KMS-11 (cell line): Measurements from ENCODE around the gene ZNF821.
"Not testable (repeated sequence)": the region's sequence is repeated elsewhere in the genome, so short reads cannot be mapped to it uniquely, and the experiment has no call there.

Source experiments
- H2AFZ ChIP-seq: fragments of 200-600 bp; sonication (generic); 2 replicates; pipeline ENCODE4 v1.6.1; 2016; ENCODE audit warnings: antibody characterized with exemption, mixed run types, low read depth
- H3K27ac ChIP-seq: fragments of 200-600 bp; sonication (generic); 2 replicates; pipeline ENCODE4 v1.6.1; 2016; ENCODE audit warnings: mild to moderate bottlenecking, mixed run types
- H3K27me3 ChIP-seq: fragments of 200-600 bp; sonication (generic); 2 replicates; pipeline ENCODE4 v1.6.1; 2017; ENCODE audit warnings: mild to moderate bottlenecking, low read depth, mixed run types, moderate library complexity; ENCODE audit not compliant: insufficient read depth
- H3K36me3 ChIP-seq: fragments of 200-600 bp; sonication (generic); 2 replicates; pipeline ENCODE4 v1.6.1; 2017; ENCODE audit warnings: mild to moderate bottlenecking, mixed run types; ENCODE audit not compliant: insufficient read depth
- H3K4me1 ChIP-seq: fragments of 200-600 bp; sonication (generic); 2 replicates; pipeline ENCODE4 v1.6.1; 2016; ENCODE audit warnings: mild to moderate bottlenecking, low read depth, mixed run types; ENCODE audit not compliant: poor library complexity, severe bottlenecking
- H3K4me2 ChIP-seq: fragments of 200-600 bp; sonication (generic); 2 replicates; pipeline ENCODE4 v1.7.0; 2016; ENCODE audit warnings: mild to moderate bottlenecking, mixed run types
- H3K4me3 ChIP-seq: fragments of 200-600 bp; sonication (generic); IDR thresholded peaks from 2 replicates; pipeline ENCODE4 v1.6.1; 2017; ENCODE audit warnings: low read depth, low read length, mixed read lengths; ENCODE audit not compliant: insufficient read depth
- H3K79me2 ChIP-seq: fragments of 200-600 bp; sonication (generic); 2 replicates; pipeline ENCODE4 v1.6.1; 2016; ENCODE audit warnings: low read depth, mixed run types; ENCODE audit not compliant: insufficient read depth
- H3K9ac ChIP-seq: fragments of 200-600 bp; sonication (generic); 2 replicates; pipeline ENCODE4 v1.6.1; 2016; ENCODE audit warnings: mild to moderate bottlenecking, mixed run types
- H4K20me1 ChIP-seq: fragments of 200-600 bp; sonication (generic); 2 replicates; pipeline ENCODE4 v1.6.1; 2016; ENCODE audit warnings: mild to moderate bottlenecking, mixed run types; ENCODE audit not compliant: insufficient read depth
- TF ChIP-seq, protein P1 (sequence below): fragments of 200-600 bp; sonication (generic); conservative IDR thresholded peaks from 2 replicates; pipeline ENCODE4 v1.6.1; 2017; ENCODE audit warnings: low read depth, mild to moderate bottlenecking, antibody characterized with exemption, low read length, moderate library complexity, mixed read lengths

Gene ZNF821

DNA sequence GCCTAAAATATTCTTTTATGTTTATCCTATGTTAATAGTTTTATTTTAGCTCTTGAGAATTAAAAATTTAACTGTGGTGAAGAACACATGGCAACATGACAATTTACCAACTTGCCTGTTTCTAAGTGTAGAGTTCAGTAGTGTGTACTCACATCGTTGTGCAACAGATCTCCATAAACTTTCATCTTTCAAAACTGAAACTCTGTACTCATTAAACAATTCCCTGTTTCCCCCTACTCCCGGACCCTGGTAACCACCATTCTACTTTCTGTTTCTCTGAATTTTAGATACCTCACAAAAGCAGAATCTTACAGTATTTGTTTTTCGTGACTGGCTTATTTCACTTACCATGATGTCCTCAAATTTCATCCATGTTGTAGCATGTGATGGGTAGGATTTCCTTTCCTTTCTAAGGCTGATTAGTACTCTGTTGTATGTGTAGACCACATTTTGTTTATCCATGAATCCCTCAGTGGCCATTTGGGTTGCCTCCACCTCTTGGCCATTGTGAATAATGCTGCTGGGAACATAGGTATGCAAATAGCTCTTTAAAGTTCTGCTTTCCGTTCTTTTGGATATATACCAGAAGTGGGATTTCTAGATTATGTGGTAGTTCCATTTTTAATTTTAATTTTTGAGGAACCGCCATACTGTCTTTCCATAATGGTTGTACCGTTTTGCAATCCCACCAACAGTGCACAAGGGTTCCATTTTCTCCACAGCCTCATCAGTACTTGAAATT, 28.7 kb upstream of the ZNF821 start:
- no peaks in the 10 kb centered on the region; the same call in 1 of the 2 replicates for H3K36me3 ChIP-seq
- H3K79me2 ChIP-seq = peaks cover 99% of the 10 kb centered on the region
- no peak overlapping the region for H2AFZ ChIP-seq
- H3K9ac ChIP-seq = no peak overlapping the region
- no peak overlapping the region for H3K27ac ChIP-seq
- H3K4me1 ChIP-seq = peaks cover 19% of the 10 kb centered on the region
- H3K4me2 ChIP-seq = no peak overlapping the region
- H3K4me3 ChIP-seq = no peak overlapping the region
- H4K20me1 ChIP-seq = peaks cover 21% of the 10 kb centered on the region
- no peaks in the 10 kb centered on the region for H3K27me3 ChIP-seq
- TF ChIP-seq, protein P1, sequence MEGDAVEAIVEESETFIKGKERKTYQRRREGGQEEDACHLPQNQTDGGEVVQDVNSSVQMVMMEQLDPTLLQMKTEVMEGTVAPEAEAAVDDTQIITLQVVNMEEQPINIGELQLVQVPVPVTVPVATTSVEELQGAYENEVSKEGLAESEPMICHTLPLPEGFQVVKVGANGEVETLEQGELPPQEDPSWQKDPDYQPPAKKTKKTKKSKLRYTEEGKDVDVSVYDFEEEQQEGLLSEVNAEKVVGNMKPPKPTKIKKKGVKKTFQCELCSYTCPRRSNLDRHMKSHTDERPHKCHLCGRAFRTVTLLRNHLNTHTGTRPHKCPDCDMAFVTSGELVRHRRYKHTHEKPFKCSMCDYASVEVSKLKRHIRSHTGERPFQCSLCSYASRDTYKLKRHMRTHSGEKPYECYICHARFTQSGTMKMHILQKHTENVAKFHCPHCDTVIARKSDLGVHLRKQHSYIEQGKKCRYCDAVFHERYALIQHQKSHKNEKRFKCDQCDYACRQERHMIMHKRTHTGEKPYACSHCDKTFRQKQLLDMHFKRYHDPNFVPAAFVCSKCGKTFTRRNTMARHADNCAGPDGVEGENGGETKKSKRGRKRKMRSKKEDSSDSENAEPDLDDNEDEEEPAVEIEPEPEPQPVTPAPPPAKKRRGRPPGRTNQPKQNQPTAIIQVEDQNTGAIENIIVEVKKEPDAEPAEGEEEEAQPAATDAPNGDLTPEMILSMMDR = no peak

DNA sequence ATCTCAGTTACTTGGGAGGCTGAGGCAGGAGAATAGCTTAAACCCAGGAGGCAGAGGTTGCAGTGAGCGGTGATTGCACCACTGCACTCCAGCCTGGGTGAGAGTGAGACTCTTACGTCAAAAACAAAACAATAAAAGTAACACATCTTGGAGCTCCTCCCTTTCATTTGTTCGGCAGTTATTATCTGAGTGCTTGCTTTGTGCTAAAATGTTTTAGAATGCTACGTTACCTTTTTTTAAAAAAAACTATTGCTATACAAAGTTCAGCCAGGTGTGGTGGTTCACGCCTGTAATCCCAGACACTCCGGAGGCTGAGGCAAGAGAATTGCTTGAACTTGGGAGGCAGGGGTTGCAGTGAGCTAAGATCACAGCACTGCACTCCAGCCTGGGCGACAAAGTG, 27.1 kb upstream of the ZNF821 start:
- TF ChIP-seq, protein P1 = no peak
- peaks cover 100% of the 10 kb centered on the region for H3K79me2 ChIP-seq
- no peak overlapping the region for H2AFZ ChIP-seq
- H4K20me1 ChIP-seq = peaks cover 24% of the 10 kb centered on the region
- no peaks in the 10 kb centered on the region; the same call in 1 of the 2 replicates for H3K36me3 ChIP-seq
- no peak overlapping the region for H3K4me2 ChIP-seq
- H3K4me1 ChIP-seq = peaks cover 19% of the 10 kb centered on the region
- no peak overlapping the region for H3K4me3 ChIP-seq
- H3K9ac ChIP-seq = no peak overlapping the region
- no peaks in the 10 kb centered on the region for H3K27me3 ChIP-seq
- H3K27ac ChIP-seq = no peak overlapping the region

DNA sequence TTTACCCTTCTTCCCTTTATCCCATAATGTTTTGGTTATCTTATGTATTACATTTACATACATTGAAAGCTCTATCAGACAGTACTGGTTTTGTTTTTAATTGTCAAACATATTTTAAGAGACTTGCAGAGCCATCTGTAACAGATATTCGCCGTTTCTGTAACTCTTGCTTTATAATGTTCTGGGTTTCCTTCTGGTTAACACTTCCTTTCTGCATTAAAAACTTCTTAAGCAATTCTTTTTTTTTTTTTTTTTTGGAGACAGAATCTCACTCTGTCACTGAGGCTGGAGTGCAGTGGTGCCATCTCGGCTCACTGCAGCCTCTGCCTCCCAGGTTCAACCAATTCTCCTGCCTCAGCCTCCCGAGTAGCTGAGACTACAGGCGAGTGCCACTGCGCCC, 21.8 kb upstream of the ZNF821 start:
- H3K27ac ChIP-seq, H2AFZ ChIP-seq, H3K9ac ChIP-seq, H3K4me2 ChIP-seq, H3K4me3 ChIP-seq, H3K27me3 ChIP-seq, H3K36me3 ChIP-seq: not testable (repeated sequence)
- H3K79me2 ChIP-seq = peaks cover 100% of the 10 kb centered on the region
- peaks cover 32% of the 10 kb centered on the region for H4K20me1 ChIP-seq
- peaks cover 13% of the 10 kb centered on the region for H3K4me1 ChIP-seq

DNA sequence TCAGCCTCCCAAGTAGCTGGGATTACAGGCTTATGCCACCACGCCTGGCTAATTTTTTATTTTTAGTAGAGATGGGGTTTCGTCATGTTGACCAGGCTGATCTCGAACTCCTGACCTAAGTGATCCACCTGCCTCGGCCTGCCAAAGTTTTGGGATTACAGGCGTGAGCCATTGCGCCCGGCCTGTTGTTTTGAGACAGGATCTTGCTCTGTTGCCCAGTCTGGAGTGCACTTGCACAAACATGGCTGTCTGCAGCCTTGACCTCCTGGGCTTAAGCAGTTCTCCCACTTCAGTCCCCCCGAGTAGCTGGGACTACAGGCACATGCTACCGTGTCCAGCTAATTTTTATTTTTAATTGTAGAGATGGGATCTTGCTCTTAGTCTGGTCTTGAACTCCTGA, 20.3 kb upstream of the ZNF821 start:
- Histone ChIP-seq H3K4me1 (peaks cover 13% of the 10 kb centered on the region), H3K9ac (no peak overlapping the region), H3K27me3 (no peaks in the 10 kb centered on the region), H4K20me1 (peaks cover 32% of the 10 kb centered on the region), H3K36me3 (0 out of 2 replicates have a peak, but pooled peaks cover 3% of the 10 kb centered on the region), H3K27ac (no peak overlapping the region), H3K4me2 (no peak overlapping the region), H3K79me2 (peaks cover 100% of the 10 kb centered on the region), H3K4me3 (no peak overlapping the region), H2AFZ (no peak overlapping the region)
- TF ChIP-seq, protein P1 = no peak

DNA sequence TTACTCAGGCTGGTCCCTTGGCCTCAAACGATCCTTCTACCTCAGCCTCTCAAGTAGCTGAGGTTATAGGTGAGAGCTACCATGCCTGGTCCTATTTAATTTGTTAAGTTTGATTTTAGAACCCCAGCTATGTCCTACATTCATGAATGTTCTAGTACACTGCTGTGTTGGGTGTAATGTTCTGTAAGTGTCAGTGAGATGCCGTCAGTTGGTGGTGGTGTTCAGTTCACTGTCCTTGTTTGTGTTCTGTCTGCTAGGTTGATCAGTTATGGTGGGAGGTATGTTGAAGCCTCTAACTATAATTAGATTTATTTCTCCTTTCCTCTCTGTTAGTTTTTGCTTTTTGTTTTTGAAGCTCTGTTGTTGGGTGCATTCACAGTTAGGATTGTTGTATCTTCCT, 19.6 kb upstream of the ZNF821 start:
- TF ChIP-seq, protein P1 = no peak
- Histone ChIP-seq H3K4me3 (no peak overlapping the region), H3K27me3 (no peaks in the 10 kb centered on the region), H4K20me1 (peaks cover 26% of the 10 kb centered on the region), H3K36me3 (0 out of 2 replicates have a peak, but pooled peaks cover 3% of the 10 kb centered on the region), H3K79me2 (peaks cover 100% of the 10 kb centered on the region), H3K4me2 (no peak overlapping the region), H3K4me1 (peaks cover 13% of the 10 kb centered on the region), H3K9ac (no peak overlapping the region), H2AFZ (no peak overlapping the region), H3K27ac (no peak overlapping the region)
